ENCODE data around the gene NRIP3. TPM values are rescaled to one million over a fixed set of nuclear protein-coding genes. Genes with fewer than 3 reads are reported as not detected.
"Not testable (repeated sequence)": the region's sequence is repeated elsewhere in the genome, so short reads cannot be mapped to it uniquely, and the experiment has no call there.

The NRIP3 gene
- total RNA-seq, 1 donor from 2014 or later: 0.56 TPM

DNA sequence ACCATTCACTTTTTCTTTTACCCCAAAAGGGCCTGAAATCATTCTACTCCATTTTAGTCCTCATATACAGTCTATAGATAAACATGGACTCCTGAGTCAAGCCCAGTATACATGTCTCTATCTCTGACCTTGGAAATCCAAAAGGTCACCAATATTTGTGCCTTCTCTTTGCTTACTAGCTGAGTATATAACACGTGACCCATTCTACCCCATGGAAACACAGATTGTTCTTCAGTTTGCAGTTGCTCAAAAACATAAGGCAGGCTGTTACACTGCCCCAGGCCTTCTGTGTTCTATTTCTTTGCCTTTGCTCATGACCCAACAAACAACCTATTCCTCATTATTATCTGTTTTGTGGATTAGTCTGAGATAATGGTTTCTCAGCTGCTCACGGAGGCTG is 5.8 kb downstream of the NRIP3 start:
- no peak overlapping the region for H3K4me3 ChIP-seq
- H3K4me1 ChIP-seq: peaks cover 6% of the 10 kb centered on the region
- intact Hi-C loops (cut with DNase I): no loop called here
- no peaks in the 10 kb centered on the region for H3K9me3 ChIP-seq
- no peak overlapping the region for H3K27ac ChIP-seq
- peaks cover 32% of the 10 kb centered on the region for H3K27me3 ChIP-seq (ENCODE audit: low read depth)
- TF ChIP-seq, protein P1, sequence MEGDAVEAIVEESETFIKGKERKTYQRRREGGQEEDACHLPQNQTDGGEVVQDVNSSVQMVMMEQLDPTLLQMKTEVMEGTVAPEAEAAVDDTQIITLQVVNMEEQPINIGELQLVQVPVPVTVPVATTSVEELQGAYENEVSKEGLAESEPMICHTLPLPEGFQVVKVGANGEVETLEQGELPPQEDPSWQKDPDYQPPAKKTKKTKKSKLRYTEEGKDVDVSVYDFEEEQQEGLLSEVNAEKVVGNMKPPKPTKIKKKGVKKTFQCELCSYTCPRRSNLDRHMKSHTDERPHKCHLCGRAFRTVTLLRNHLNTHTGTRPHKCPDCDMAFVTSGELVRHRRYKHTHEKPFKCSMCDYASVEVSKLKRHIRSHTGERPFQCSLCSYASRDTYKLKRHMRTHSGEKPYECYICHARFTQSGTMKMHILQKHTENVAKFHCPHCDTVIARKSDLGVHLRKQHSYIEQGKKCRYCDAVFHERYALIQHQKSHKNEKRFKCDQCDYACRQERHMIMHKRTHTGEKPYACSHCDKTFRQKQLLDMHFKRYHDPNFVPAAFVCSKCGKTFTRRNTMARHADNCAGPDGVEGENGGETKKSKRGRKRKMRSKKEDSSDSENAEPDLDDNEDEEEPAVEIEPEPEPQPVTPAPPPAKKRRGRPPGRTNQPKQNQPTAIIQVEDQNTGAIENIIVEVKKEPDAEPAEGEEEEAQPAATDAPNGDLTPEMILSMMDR (IDR thresholded peaks at IDR 0.05): no peak
- ATAC-seq (no peak), DNase-seq (no peak)
- H3K36me3 ChIP-seq: no peaks in the 10 kb centered on the region

DNA sequence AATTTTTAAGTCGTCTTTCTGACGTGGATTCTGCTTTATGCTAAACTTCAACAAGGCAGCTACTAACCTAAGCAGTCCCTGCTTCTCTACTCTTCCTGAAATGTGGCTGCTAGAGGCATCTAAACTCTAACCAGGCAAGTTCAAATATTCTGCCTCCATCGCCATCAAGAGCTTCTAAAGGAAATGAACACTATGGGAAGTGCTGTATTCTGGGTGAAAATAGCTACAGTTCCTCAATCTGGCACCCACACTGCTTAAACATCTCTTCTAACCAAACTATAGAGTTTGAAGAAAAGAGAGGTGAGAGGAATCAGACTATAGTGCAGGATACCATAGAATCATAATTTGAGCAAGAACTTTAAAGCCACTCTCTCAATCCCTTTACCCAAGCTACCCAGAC is 6.3 kb downstream of the NRIP3 start:
- no peak overlapping the region for H3K27ac ChIP-seq
- TF ChIP-seq, protein P1 (IDR thresholded peaks at IDR 0.05): no peak
- H3K4me1 ChIP-seq: peaks cover under 1% of the 10 kb centered on the region
- intact Hi-C loops (cut with DNase I): no loop called here
- H3K27me3 ChIP-seq (ENCODE audit: low read depth): peaks cover 26% of the 10 kb centered on the region
- DNase-seq (no peak), ATAC-seq (no peak)
- H3K4me3 ChIP-seq: no peak overlapping the region
- H3K9me3 ChIP-seq: no peaks in the 10 kb centered on the region
- H3K36me3 ChIP-seq: no peaks in the 10 kb centered on the region

DNA sequence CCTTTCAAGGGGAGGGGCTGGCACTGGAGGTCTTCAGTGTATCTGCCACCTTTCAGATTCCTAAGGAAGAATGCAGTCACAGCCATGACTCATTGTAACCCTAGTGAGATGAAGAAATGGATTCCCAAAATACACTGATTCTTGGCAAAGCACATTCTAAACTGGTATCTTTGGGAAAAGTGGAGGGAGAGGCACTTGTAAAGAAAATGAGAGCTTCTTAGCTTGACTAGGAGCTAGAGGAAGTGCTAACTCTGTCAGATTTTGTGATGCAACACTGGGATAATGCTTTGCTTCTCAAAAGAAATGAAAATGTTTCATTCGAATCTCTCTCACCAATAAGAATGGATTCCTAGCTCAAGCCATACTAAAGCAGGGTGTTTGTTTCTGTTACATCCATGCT is 14.3 kb downstream of the NRIP3 start:
- TF ChIP-seq, protein P1 (IDR thresholded peaks at IDR 0.05): no peak
- H3K4me1 ChIP-seq: peaks cover 7% of the 10 kb centered on the region
- H3K4me3 ChIP-seq: no peak overlapping the region
- H3K27me3 ChIP-seq (ENCODE audit: low read depth): no peaks in the 10 kb centered on the region
- H3K36me3 ChIP-seq: no peaks in the 10 kb centered on the region
- no peak overlapping the region for H3K27ac ChIP-seq
- no peak for DNase-seq
- ATAC-seq: no peak
- intact Hi-C loops (cut with DNase I): no loop called here
- H3K9me3 ChIP-seq: no peaks in the 10 kb centered on the region

DNA sequence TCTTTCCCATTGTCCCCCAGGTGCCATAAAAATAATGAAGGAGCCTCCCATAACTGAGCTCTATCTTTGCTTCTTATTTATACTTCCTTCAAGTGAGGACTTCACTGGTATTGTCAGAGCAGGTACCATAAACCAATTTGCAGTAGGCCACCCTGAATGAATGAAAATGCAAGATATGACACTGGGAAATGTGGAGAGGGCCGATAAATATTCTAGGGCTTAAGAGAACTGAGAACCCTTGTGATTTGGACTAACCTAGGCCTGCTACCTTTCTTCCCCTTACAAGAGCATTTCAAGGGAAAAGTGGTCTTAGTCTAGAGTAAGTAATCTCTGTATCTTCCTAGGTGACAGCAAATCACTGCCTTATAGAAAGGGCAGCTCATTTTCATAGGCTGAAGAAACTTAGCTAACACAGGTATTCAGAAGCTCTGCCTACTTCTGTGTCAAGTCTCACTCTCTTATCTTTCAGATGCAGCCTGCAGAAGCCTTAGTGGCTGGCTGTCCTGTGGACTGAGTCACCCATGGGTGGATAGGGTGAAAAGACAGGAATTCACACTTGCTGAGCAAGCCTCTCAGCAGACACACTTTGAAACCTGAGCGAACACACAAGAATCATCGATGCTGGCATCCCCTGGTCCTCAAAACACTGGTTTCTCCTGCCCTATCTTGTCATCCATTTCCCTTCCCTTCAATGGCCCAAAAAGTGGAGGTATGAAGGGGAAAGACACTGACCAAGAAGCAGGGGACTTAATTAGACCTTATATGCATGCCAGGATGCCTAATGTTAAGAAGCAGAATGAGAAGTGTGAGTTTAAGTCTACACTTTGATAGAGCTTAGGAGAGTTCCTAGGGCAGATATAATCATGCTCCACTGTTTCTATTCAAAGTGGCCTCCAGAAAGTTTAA is 15.2 kb downstream of the NRIP3 start:
- no peak for ATAC-seq
- H3K27ac ChIP-seq: no peak overlapping the region

DNA sequence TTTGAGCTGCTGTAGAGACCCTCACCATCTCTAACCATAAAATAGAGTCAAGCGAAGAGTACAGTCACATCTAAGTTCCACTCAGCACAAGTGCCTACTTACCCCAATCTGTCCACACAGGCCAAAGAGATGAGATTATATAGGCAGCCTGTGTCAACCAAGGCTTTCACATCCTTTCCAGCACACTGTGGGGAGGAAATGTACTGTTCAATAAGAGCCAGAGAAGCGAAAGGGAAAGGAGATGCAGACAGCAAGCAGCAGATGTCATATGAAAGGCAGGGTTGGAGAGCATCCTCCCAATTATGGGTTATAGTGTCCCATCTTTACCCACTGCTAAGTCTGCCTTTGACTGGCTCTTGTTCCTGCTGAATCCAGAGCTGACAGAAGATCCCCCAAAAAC is 16.4 kb downstream of the NRIP3 start:
- H3K9me3 ChIP-seq: no peaks in the 10 kb centered on the region
- H3K4me1 ChIP-seq: peaks cover 7% of the 10 kb centered on the region
- H3K36me3 ChIP-seq: no peaks in the 10 kb centered on the region
- intact Hi-C loops (cut with DNase I): no loop called here
- ATAC-seq (no peak), DNase-seq (no peak)
- no peak overlapping the region for H3K4me3 ChIP-seq
- H3K27ac ChIP-seq: no peak overlapping the region
- TF ChIP-seq, protein P1 (IDR thresholded peaks at IDR 0.05): no peak
- H3K27me3 ChIP-seq (ENCODE audit: low read depth): no peaks in the 10 kb centered on the region

More for the DNA sequence above, 15.2 kb downstream of the NRIP3 start:
- H3K36me3 ChIP-seq: no peaks in the 10 kb centered on the region
- no peaks in the 10 kb centered on the region for H3K9me3 ChIP-seq
- H3K4me3 ChIP-seq: no peak overlapping the region
- DNase-seq: no peak
- intact Hi-C loops (cut with DNase I): no loop called here
- peaks cover 7% of the 10 kb centered on the region for H3K4me1 ChIP-seq
- H3K27me3 ChIP-seq (ENCODE audit: low read depth): no peaks in the 10 kb centered on the region
- TF ChIP-seq, protein P1 (IDR thresholded peaks at IDR 0.05): no peak

DNA sequence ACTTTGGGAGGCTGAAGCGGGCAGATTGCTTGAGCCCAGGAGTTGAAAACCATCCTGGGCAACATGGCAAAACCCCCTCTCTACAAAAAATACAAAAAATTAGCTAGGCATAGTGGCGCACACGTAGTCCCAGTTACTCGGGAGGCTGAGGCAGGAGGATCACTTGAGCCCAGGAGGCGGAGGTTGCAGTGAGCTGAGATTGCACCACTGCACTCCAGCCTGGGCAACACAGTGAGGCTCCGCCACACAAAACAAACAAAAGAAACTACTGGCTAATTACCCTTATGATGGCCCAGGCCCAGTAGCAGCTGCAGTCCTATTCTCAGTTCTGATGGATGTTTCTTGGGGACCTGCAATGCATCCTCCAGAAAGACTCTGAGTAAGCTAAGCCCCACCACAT is 17.0 kb downstream of the NRIP3 start:
- H3K36me3 ChIP-seq: not testable (repeated sequence)

More for the DNA sequence above, 17.0 kb downstream of the NRIP3 start:
- H3K27ac ChIP-seq; H3K9me3 ChIP-seq; H3K4me3 ChIP-seq; ATAC-seq; DNase-seq; H3K4me1 ChIP-seq; H3K27me3 ChIP-seq (ENCODE audit: low read depth); intact Hi-C loops (cut with DNase I): not testable (repeated sequence)

Data from lower lobe of right lung (tissue), 2 donors.